HG02852 (cell line): ENCODE measurements around the gene DELE1.
"Not testable (repeated sequence)": the region's sequence is repeated elsewhere in the genome, so short reads cannot be mapped to it uniquely, and the experiment has no call there.

ENCODE experiments used
- ATAC-seq: cut with Tn5 transposase; IDR thresholded peaks from one replicate; pipeline ENCODE4 v1.9.1; 2021; ENCODE audit warnings: mild to moderate bottlenecking, moderate library complexity; ENCODE audit not compliant: unreplicated experiment

DELE1 gene

DNA sequence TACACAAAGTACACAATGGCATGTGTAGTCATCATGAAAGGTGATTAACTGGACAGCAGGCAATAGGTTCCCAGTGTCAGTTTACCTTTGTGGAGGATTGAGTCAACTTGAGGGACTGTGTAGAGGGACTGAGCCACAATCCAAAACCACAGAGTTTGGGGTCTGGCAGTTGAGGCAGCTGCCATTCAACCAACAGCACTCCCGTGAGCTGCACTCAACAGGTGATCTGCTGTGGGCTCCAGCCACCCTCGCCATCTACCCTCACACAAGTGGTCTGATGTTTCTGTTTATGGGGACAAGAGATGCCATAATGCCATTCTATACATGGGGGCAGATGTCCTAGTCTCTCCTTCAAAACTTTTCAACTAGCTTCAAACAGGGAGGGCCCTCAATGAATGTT lies 2.9 kb upstream of the DELE1 start:
- no peak for ATAC-seq

DNA sequence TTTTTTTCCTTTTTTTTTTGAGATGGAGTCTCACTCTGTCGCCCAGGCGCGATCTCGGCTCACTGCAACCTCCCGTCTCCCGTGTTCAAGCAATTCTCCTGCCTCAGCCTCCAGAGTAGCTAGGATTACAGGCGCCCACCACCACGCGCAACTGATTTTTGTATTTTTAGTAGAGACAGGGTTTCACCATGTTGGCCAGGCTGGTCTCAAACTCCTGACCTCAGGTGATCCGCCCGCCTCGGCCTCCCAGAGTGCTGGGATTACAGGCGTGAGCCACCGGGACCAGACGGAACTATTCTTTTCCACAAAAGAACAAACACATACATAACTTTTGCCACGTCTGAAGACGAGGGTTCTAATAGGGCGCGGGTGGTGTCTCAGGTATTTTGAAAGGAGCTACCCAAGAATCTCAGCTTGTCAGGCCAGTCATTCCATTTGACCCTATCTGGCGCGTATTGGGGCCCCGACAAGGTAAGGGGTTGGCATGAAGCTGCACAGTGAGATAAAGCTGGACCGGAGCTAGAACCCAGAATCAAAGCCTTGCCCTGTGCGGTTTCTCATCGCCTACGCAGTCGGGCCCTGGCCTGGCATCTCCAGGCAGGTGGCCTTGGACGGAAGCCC lies 734 bp upstream of the DELE1 start:
- not testable (repeated sequence) for ATAC-seq

DNA sequence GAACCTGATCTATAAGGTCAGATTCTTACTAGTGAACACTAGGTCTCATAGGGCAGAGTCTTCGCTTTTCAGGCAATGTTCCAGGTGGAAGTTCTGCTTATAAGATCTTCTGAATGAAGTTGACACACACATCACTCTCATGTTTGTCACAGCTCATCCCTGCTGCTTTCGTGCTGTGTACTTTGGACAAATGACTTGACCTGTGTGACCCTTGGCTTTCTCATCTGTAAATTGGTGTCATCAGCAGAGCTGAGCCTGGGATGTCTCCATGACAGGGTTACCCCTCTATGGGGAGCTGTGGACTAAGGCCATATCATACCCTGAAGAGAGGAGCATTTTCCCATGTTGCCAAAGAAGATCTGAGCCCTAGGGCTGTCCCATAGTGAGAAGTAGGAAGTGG lies 2.8 kb downstream of the DELE1 start:
- ATAC-seq: no peak

DNA sequence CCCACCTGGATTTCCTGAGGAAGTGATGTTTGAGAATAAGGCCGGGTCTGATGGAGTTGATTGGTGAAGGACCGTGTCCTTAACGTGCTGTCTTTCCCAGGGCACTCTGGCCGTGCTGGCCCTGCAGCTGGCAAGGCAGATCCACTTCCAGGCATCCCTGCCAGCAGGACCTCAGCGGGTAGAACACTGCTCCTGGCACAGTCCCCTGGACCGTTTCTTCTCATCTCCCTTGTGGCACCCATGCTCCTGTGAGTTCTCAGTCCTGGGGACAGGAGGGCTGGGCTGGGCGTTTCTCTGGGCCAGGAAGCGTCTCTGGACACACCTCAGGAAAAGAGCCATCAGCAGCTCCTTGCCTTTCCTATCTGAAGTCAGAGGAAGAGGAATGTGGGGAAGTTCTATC lies 4.4 kb downstream of the DELE1 start:
- ATAC-seq: no peak

DNA sequence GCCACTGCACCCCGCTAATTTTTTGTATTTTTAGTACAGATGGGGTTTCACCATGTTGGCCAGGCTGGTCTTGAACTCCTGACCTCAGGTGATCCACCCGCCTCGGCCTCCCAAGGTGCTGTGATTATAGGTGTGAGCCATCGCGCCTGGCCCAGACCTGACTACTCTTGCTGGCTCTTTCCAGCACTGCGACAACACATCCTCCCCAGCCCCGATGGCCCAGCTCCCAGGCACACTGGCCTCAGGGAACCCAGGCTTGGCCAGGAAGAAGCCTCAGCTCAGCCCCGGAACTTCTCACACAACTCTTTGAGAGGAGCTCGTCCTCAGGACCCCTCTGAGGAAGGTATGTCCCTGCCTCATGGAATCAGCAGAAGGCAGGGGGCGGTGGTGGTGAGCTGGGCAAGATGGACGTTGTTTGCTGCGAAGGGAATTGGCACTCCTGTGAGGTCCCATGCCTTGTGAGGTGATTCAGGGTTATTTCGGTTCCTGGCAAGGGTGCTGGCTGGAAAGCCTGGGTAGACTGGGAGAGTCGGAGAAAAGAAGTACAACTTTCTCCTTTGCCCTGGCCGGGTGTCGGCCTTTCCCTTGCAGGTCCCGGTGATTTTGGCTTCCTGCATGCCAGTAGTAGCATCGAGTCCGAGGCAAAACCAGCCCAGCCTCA lies 5.9 kb downstream of the DELE1 start:
- ATAC-seq: no peak

DNA sequence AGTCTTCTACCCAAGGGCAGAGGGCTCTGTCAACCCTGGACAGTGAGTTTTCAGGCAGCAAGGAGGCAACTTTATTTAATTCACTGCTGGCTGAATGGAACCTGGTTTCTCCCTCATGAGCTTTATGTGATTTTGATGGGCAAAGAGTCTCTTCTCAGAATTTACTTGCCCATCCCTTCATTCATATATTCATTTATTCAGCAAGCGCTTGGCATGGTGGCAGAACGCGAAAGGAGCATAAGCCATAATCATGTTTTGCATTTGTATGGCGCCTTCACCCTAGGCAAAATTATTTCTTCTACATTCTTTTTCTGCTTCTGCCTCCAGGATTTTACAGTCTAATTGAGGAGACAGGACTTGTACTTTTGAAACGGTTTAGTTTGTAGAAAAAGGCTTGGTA lies 8.0 kb downstream of the DELE1 start:
- no peak for ATAC-seq

DNA sequence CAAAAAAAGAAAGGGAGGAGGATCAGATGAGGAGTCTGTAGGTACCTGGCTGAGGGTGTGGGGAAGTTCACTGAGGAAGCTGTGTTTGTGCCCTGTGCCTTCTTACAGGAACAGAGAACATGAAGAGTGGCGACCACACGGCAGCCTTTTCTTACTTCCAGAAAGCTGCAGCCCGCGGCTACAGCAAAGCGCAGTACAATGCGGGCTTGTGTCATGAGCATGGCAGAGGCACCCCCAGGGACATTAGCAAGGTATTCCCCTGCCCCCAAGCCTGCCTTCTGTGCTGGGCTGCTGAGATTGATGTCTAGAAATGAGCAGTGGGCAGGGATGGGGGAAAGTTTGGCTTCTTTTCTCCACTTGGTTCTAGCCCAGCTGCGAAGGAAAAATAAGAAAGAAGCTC lies 9.5 kb downstream of the DELE1 start:
- no peak for ATAC-seq

DNA sequence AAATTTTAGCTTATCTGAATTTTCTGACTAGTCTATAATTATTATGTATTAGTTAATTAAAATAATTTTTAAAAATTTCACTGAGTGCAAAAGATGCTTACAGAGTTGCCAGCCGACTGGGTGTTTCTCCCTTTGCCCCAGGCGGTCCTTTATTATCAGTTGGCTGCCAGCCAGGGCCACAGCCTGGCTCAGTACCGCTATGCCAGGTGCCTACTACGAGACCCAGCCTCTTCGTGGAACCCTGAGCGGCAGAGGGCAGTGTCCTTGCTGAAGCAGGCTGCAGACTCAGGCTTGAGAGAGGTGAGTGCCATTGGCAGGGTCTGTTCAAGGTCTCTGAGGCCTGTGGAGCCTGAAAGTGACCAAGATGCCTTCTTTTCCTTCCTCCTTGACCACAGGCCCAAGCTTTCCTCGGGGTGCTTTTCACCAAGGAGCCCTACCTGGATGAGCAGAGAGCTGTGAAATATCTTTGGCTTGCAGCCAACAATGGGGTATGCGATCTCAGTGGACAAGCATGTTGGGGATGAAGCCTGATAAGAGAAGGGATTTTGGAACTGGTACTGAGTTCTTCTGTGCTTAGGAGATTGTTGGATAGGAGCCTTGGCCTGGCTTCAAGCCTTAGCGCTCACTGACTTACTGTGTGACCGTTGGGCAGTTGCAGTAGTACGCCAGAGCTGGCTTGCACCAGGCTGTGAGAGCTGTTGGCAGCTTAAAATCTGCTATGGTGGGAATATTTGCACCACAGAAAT lies 10.6 kb downstream of the DELE1 start:
- ATAC-seq: no peak

DNA sequence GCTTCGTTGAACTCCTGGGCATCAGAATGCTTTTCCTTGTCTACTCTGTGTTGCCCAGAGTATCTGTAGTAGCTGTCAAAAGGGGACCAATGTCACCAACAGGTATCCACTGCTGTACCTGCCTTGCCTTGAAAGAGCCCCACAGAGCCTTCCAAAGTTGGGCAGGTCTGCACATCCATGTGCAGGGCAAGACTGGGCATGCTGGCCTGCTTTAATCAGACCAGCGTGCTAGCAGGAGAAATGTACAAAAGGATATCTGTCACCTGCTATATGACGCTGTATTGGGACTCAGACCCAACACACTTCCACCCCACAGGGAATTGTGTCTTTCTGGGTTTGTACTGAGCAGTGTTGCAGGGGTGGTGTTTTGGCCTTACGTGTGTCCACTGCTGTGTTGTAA lies 11.9 kb downstream of the DELE1 start:
- no peak for ATAC-seq

DNA sequence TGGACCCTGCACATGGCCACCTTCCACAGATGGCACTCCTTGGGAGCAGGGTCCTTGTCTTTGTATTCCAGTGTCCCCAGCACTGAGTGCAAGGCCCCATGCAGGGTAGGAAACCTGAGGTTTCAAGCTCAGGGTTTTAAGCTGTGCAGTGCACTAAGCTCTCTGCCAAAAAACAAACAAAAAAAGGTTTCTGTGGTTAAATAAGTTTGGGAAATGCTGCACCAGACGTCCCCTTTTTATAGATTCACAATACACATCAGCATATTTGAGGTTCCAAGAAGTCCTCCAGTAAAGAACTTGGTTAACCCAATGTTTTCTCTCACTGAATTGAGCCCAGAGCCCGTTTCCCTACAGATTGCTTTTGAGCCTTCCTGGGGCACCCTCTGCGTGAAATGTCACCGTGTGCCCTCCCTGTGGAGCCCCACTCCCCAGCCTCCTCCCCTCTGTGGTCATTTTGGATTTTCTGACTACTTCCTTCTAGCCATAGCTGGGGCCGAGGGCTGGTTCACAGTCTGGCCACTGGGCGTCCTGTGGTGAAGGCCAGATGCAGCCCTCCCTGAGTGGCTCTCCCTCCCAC lies 17.1 kb downstream of the DELE1 start:
- no peak for ATAC-seq

DNA sequence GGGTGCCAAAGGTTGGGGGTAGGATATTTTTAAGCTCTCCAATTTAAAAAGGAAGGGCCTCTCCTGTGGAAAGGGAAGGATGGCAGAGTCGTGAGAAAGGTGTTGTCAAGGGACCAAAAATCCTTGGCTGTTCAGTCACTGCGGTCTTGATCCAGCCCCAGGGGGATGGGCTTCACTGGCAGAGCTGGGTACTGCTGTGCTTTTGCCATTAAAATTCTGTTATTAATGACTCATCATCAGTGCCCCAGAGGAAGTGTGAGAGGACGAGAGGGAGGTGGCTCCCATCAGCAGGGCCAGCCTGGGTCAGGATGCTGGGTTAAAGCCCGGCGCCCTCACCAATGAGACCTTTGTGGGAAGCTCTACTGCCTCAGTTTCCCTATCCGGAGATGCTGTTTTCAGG lies 17.6 kb downstream of the DELE1 start:
- ATAC-seq: no peak

DNA sequence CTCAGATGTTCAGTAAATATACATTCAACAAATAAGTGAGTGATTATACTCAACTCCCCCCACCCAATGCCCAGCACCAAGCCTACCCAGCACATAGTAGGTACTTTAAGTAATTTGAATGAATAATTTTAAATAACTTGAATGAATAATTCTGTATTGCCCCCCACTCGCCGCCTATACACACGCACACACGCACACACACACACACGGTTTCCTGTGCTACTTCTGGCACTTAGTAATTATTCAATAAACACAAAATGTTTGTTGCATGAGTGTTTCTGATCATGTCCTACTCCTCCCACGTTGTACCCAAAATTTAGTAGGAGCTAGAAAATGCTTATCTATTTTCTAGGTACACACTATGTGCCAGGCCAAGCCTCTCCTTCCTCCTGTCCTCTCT lies 18.1 kb downstream of the DELE1 start:
- no peak for ATAC-seq

DNA sequence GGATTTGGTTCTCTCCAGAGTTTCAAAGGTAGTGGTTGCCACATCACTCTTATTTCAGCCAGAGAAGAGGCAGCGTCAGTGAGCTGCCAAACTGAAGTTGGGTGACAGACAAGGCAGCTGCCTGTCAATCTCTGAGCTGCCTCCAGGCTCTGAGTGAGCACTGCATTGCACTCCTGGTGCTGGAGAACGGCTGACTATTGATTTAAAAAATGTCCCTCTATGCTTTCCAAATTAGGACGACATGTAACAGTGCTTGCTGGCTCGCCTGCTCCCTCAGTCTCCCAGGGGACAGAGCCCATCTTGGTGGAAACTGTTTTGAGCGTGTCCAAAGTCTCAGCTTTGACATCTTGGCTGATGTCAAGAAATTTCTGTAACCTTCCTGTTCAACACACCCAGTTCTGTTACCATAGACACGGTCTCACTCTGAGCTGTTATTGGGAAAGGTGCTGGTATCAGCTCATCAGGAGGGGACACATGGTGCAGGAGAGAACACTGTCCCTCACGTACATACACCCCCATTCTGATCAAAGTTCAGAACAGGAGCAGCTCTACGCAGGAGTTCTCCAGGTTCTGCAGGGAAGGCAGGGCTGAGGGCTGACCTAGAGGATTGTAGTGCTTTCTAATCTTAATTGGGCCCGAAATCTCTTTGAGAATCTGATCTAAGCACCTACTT lies 18.6 kb downstream of the DELE1 start:
- ATAC-seq: no peak

DNA sequence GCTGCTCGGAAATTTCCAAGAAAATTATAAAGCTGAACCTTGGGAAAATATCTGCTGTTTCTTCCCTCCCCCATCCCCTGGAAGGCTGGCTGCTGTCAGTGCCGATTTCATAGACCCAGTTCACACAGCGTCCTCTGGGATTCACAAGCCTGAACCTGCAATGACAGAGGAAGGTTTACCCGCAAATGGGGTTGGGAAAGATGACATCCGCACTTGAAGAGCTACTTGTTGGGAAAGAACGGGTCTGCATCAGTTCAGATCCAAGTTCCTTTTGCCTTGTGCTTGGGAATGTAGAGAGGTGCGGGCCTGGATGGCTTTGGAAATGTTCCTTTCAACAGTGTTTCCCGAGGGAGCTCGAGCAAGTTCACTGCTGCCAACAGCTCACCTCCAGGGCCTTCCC lies 20.4 kb downstream of the DELE1 start:
- no peak for ATAC-seq

DNA sequence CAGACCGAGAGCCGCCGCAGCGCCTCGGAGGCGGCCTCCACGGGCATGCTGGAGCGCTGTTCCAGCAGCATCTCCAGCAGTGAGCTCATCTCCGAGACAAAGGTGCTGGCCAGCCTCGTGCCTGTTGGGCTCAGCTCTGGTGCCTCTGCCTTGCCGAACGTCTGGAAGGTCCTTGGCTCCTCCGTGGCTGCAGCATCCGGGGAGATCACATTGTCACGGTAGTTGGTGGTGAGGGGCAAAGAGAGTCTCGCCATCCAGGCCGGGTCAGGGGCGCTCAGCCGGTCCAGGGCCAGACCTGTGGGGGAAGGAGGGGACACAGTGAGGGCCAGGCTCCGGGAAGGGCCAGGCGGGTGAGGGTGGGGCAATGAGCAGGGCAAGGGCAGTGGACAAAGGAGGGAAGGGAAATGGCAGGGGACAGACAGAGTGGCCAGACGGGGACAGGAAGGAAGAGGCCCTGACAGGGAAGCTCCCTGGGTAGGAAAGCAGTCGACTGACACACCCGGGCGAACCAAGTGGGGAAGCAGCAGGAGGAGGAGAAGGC lies 21.9 kb downstream of the DELE1 start:
- ATAC-seq: no peak

DNA sequence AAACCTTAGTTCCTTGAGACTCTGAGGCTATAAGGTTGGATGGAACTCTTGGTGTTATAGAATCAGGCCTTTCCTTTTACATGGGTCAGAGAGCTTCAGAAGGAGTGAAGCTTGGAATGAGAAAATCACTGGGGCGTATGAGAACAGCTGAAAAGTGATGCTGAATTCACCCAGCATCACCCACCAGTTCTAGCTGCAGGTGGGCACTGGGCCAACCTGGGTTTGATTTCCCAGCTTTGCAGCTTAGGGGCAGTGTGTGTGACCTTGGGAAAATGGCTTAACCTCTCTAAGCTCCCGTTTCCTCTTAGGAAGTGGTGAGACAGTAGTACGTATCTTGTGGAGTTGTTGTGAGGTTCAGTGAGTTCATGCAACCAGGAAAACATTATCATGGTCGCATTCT lies 23.6 kb downstream of the DELE1 start:
- no peak for ATAC-seq

DNA sequence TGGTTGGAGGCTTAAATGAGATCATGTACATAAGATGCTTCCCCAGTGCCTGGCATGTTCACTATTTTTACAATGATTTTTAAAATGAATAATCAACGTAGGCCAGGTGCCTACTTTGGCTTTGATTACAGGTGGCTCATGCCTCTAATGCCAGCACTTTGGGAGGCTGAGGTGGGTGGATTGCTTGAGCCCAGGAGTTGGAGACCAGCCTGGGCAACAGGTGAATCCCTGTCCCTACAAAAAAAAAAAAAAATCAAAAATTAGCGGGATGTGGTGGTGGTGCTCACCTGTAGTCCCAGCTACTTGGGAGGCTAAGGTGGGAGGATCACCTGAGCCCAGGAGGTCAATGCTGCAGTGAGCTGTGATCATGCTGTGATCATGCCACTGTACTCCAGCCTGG lies 25.1 kb downstream of the DELE1 start:
- ATAC-seq: no peak

DNA sequence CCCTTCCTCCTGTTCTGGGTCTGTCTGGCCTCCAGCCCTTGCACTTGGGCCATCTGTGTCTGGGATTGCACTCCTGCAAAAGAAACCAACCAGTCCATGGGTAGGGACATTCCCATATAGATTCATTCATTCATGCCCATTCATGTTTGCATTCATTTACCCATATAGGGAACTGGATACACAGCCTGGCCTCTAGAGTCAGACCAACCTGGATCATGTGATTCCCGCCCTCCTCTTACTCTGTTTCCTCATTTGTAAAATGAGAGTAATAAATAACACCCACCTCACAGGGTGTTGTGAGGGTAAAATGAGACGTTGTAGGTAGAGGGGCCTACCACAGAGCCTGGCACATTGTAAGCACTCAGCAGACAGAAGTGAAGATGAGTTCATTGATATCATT lies 25.8 kb downstream of the DELE1 start:
- ATAC-seq: no peak

DNA sequence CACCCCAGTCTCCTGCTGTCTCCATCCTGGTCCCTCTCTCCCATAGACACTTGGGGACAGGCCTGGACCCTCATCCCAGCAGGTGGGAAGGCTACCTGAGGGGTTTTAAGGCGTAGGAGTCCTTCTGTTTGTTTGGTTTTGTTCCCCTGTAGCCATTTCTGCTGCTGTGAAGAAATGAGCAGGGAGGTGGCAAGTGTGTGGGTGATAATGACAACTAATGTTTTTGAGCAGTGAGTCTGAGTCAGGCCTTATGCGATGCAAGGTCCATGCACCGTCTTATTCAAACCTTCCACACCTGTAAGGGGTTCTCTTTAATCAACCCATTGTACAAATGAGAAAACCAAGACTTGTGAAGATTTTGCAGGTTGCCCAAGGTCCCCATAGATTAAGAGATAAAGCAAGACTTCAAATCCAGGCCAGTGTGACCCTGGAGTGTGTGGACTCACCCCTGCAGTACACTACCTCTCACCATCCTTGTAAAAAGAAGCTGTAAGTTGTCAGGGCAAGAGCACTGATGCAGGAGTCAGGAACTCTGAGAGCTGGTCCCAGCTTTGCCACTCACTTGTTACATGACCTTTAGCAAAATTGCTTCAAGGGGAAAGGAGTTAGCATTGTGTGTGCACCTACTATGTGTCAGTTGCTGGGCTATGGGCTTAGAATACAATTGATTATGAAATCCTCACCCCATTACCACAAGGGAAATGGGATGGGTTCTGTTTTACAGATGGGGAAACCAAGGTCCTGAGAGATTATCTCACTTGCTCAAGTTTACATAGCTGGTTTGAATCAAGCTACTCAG lies 26.7 kb downstream of the DELE1 start:
- ATAC-seq: no peak

DNA sequence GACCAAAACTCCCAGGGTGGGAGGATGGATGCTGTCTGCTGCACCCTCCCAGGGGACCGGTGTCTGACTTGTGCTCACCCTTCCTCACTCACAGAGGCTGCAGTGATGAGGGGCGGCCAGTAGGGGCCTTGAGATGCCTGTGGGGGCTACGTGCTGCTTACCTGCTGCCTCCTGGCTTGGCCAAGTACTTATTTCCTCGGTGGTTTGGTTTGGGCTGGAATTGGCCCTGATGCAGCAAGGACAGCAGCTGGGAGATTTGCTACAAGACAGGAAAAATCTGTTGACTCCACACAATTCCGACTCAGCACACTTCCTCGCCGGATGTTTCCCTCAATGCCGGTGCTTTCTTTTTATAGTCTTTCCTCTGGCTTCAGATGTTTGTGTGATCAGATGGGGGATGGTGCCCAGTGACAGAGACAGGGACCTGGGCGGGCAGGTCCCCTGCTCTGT lies 27.7 kb downstream of the DELE1 start:
- ATAC-seq: peak; percentile 76
